Activated T-helper 9 cell treated with anti-CD3 and anti-CD28 coated beads, Interleukin-2, amount 50 U/mL, for 16 hours (primary cell): ENCODE measurements around the gene GGCX.

Experiments
- DNase-seq: peaks from one replicate; pipeline ENCODE4 v3.0.0-alpha.2; 2020; ENCODE audit warnings: low read depth

GGCX gene

DNA sequence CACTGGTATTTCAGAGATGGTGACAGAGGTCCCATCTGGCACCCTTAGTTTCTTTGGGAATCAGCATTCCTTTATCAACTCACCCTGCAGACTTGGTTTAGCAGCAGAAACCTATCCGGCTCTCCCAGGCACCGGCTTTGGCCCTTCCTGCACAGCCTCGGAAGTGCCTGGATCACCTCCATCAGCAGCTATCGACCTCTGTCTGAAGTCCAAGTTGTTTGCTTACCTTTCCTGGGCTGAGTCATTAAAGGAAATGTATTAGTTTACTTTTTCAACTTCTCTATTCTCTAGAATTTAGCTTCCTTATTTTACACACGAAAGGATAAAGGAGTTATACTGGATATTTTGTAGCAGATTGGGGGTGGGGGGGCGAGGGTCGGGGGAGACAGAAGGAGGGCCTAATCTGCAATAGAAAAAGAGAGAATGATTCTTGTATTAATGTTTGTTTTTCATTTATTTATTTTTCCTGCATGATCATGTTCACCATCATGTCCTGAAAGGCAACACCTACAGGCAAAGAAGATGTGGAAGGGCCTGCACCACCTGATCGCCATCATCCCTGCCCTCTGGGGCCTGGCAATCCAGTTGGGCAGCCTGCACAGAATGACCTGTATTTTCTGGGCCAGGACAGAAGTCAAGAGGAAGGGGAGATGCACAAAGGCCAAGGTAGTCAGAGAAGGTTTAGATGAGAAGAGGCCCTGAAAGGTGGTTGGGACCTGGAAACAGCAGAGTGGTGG is 44.5 kb downstream of the GGCX start:
- no peak for DNase-seq

DNA sequence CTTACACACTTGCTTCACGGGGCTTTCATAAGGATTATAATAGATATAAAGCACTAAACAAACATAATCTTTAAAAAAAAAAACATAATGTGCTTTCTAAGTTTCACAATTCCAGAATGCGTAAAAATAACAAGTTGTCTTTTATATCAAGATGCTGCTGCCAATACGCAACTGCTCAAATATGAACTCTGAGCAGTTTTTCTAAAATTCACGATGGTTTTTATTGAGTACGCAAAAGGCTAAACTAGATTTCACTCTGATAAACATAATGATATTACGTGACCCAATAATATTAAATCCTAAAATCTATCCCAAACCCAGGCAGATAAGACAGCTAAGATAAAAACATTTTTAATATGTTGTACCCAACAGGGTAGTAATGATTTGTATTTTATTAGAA is 47.0 kb downstream of the GGCX start:
- no peak for DNase-seq

DNA sequence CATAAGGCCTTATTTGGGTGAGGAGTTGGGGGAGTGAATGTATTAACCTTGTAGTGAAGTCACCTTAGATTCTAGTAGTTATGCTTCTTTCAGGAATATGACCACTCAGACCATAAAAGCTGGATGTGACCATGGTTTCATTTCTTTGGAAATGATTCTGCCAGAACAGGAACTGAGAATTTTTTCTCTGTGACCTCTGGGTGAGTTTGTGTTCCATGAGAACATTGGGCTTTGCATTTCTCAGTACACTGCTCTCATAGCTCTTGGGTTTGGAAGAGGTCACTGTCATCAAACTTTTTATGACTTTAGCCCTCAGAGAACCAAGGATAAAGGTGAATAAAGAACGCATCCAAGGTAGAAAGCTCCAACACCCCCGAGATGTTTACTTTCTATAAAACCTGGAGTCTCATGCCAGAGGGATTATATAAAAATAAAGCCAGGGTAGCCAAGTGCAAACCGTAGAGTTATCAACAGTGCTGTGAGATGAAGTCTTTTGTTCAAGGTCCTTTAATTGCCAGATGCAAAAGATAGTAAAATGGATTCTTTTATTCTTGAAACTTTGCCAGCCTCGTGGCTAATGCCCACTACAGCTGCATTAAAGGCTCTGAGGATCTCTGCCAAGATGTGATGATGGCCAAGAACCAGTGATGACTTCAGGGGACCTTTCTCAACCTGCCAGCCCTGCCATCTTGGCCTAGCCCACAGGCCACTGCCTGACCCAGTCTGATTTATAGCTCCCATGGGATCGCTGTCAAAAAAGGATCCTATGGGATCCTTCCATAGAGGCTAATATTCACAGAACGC is 50.1 kb downstream of the GGCX start:
- DNase-seq, result no peak

DNA sequence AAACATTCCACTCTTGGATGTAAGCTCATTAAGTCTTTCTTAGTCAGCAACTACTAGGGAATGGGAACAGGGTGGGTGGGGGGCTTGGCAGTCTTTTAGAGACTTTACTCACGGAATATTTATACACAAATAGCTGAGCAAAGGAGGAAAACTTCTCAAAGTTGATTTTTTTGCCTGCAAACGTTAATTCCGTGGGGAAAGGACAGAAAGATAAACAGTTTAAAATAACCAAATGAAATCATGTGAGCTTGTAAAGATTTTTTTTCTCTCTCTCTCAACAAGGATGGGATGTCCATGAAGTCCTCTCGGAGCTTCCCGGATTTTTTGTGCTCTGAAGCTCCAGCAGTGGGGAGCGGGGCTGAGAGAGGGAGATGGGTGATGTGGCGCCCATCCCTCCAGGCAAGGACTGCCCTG is 54.5 kb downstream of the GGCX start:
- DNase-seq, result no peak

DNA sequence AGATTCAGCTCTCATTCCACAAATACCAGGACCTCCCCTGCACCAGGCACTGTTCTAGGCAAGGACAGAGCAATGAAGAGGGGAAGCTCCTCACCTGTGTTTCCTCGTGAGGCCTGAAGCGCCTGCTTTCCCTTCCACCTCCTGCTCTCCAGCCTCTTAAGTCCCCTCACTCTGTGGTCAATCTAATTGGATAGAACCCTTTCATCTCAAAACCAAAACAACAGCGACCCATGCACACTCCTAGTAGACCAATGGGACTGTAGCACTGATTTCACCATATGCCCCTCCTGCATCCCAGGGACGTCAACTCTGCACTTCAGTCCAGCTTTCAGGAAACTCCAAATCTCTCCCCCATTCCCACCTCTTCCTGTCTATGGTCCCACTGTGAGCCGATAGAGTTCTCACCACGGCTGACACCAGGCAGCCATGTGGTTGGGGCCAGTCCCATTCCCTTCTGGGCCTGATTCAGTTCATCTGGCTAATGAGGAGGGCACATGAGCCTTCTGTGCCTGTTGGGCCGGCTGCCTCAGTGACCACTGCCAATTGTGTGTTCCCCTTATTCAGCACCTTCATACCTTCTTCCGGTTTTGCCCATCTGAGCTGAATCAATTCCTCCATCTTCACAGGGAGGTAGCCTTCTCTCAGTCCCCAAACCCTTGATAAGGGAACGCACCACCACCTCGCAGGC is 55.6 kb downstream of the GGCX start:
- DNase-seq, result no peak

DNA sequence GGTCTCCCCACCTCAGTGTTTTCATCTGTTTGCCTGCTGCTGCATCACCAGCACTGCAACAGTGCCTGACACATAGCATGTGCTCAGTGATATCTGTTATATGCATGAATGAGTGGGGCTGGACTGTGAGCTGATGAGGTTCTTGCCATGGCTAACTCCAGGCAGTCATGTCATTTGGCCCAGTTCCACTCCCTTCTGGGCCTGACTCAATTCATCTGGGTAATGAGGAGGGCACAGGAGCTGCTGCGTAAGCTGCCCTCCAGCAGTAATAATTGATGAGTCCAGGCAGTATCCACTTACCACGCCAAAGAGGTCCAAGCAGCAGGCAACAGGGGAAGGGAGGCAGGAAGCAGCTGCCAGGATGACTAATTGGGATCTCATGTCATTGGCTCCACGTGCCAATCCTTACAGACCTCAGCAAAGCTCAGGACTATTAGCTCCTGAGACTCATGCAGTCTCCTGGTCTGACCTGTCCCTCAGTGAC is 56.5 kb downstream of the GGCX start:
- DNase-seq, result no peak

DNA sequence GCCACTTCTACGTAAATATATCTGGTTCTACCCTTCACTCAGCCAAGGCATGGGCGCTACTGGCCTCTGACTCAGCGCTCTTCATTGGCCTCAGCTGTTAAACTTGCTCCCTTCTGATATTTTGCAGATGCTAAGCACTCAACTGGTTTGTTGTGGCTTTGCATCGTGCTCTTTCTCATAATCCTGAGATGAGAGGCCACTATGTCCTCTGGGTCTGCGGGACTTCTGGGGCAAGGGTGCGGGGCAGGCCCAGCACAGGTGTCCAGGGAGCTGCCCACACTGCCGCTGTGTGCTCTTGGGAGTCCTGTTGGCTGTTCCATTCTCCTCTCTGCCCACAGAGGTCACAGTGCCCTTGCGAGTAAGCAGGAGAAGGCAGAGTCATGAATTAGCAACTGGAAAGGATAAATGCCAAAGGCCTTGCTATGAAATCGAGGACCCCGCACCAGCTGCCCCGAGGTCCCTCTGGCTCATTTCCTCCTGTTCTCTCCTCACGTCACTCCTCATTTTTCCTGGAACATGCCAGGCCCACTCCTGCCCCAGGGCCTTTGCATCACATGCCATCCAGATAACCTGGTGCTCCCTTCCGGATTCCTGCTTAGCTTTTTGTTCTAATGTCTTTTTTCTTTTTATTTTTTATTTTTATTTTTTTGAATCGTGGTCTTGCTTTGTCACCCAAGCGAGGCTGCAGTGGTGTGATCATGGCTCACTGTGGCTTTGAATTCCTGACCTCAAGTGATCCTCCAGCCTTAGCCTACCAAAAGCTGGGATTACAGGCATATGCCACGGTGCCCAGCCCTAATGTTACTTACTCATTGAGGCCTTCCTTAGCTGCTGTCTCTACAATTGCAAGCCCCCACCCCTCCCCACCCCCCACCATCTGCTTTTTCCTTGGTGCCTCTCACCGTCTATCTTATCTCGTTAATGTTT is 57.2 kb downstream of the GGCX start:
- DNase-seq, result no peak

DNA sequence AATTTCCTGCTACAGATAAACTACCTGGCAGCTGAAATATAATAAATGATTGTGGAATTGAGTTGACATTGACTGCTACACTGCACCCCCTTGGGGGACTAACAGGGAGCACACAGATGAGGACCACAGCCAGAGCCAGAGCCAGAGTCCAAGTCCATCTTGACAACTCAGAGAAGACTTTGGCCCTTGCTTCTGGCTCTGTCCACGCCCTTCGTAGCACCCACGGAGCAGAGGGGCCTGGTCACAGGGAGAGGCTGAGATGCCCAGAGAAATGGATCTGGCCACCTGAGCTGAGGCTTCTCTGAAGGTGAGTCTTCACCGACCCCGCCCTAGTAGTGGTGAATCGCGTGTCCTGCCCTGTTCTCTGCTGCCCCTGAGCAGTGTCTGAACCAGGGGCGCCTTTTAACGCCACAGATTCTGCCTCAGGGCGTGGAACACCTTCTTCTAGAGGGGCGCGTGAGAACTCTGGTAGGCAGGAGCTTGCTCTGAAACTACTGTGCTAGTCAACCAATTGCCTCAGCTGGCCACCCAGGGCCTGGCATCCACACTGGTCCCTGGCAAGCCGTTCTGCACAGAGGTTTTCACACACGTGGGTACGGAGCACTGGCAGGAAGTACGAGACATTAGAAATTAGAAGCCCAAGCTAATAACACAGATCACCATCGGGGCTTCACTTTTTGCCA is 58.0 kb downstream of the GGCX start:
- DNase-seq, result no peak

DNA sequence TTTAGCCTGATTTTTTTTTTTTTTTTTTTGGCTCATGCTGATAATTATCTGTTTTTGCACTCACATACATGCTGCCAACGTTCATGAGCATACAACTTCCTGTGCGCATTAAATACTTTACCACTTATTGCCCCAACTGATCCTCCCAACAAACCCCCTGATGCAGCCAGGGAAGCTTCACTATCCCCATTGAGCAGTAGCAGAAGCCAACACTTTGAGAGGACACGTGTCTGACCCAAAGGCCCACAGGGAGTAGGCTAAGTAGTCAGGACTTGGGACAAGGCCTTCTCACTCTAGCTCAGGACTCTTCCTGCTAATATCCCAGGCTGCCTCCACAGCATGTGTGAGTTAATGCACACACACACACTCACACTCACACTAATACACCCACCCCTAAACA is 58.6 kb downstream of the GGCX start:
- no peak for DNase-seq

DNA sequence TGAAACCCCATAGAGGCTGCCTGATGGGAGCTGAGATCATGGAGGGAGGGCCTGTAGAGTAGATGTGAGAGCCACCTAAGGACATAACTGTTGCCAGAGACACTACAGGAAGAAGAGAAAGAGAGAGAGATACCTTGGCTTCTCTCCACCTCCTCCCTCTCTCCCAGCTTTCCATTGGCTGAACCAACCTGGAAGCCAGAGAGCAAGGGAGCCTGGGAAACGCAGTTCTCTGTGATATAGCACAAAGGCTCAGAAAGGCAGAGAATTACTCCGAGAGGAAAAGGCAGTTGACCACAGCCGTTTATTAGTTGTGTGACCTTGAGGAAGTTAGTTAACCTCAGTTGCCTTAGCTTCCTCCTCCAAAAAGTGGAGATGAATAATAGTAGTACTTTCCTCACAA is 60.0 kb downstream of the GGCX start:
- no peak for DNase-seq

DNA sequence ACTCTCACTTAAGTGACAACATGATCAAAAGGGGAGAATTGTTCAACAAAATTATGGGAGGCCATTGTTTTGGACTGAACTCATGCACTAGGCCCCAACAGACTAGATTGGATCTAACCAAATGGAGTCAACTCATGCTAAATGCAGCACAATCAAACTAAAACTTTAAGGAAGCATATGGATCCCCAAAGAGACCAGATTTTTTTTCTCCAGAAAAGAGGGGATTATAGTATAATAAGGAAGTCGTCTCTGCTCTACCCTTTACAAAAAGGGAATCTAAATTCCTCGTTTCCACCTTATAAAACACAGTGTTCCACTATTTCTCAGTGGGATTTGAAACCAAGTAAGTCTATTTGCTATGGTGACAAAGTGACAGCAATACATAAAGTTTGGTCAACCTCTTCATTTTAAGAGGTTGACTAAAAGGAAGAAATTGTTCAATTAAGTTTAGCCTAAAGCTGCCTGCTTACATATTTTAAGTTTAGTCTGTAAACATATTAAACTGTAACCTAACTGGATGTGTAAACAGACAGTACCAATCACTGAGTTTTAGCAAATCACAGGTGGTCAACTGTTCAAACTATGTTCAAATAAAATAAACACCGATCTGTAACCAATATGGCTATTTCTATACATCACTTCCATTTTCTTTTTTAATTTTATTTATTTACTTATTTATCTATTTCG is 63.2 kb downstream of the GGCX start:
- no peak for DNase-seq

DNA sequence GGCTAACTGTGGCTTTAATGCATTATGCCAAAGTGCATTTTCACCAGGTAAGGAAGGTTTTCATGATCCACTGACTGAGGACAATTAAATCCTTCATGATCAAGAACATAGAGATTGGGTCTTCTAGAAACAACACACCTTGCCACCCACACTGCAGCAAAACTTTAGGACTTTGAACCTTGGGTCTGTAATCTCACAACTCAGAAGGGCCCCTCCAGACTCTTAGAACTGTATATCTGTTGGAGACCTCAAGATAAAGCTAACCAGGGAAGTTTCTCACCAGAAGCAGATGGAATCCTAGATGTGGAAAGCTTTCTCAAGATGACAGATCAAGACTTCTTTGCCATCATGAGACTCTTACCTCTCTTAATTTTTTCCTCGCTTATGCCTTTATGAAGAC is 64.9 kb downstream of the GGCX start:
- DNase-seq, result no peak
